NCI-H128 (cell line): ENCODE data around the gene NGF.

Experiments used
- DNase-seq: peaks from one replicate; lab custom pipeline; 2025; ENCODE audit not compliant: unreplicated experiment; lab: John Stamatoyannopoulos, UW

NGF gene

GRCh38 chr1:115283681-115284146 is 54.3 kb downstream of the NGF start:
- no peak for DNase-seq

GRCh38 chr1:115283249-115283648 is 54.8 kb downstream of the NGF start:
- no peak for DNase-seq

DNA sequence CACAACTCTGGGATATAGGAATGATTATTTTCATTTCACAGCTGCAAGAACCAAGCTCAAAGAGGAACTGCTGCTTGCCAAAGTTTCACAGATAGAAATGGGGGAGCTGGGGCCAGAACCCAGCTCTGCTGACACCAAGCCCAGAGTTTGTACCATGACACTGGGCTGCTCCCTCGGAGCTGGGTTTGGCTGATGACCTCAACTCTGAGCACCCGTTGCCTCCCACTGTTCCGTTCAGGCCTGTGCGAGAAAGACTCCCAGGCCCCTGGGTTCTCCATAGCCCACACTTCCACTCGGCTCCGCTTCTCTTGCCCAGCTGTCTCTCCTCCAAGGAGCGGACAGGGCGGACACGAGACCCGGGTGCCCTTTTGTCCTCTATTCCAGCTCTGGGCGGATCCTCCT is 55.2 kb downstream of the NGF start:
- no peak for DNase-seq

GRCh38 chr1:115281143-115281542 is 56.9 kb downstream of the NGF start:
- no peak for DNase-seq

DNA sequence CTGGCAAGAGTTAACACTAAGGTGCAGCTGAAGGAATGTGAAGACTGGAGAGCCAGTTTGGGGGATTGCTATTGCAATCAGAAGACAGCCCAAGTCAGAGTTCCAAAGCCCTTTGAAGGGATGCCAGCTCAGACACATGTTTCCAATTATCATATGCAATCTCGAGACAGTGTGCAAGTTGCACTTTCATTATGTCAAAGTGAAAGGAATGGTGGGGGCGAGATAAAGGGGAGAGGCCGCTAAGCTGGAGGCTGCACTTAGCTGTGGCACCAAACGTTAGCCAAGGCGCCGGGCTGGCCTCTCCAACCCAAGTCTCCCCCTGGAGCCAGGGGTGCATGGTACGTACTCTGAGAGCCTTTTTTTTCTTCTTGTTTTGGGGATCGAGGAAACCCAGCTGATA is 58.0 kb downstream of the NGF start:
- DNase-seq = no peak

DNA sequence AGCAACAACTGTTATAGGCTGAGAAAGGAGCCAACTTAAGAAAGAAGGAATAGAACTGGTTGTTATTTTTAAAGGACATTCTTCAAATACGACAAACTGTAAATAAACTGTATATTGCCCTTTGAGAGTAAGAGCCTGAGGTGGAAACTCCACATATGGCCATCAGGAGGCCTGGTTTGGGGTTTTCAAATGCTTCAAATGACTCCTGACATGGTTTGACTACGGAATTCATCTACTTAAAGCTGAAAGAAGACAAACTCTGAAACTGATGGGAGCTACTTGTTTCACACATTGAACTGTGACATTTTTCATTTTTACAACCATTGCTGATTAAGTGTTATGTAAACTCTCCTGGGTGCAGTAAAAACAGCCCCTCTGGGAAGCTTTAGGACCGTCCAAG is 59.8 kb downstream of the NGF start:
- no peak for DNase-seq

- DNase-seq = no peak
Observed at GRCh38 chr1:115277276-115277675, 60.8 kb downstream of the NGF start.

DNA sequence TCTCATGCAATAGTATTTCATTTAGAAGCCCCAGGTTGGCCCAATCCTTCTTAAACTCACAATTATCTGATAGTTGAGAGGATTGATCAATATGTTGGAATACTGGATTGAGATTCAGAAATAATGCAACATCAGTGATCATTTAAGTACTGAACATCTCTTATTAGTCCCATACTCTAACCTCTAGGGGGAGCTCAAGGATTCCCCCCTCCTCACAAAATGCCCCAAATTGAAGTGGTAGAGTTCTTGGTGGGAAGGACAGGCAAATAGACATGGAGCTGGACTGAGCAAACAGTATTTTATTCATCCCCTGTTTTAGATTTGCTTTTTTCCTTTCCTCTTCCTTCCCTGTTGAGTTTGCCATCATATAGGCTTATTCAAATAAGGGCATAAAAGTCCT is 62.8 kb downstream of the NGF start:
- no peak for DNase-seq

- no peak for DNase-seq
Observed at GRCh38 chr1:115274467-115274866, 63.6 kb downstream of the NGF start.

DNA sequence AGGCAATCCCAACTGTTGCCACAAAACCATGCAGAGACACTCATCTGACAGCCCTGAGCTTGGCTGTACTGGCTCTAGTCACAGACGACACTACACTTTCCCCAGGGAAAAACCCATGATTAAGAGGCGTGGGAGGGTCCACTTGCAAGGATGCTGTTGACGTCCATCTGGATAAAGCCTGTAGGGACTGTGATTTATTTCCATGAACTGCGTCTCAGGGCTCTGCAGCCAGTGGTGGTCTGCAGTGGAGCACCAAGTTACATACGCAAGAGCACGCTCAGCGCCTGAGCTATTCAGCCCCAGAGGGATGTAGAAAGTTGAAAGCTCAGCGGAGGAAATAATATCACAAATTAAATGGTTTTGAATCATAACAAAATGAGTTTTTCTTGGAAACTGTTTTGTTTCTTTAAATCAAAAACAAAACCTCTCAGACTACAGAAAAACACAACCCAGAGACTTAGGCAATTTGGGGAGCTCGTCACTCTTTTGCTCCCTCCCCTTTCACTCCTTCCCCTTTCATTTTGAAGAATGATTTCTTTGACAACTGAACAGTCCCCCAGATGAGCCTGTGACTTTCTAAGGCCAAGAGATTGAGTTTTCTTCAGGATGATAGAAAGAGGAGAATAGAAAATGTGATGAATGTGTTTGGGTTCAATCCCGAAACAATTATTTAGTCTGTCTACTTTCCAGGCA is 71.2 kb downstream of the NGF start:
- DNase-seq = no peak

GRCh38 chr1:115265099-115265498 is 73.0 kb downstream of the NGF start:
- no peak for DNase-seq

- no peak for DNase-seq
Observed at GRCh38 chr1:115262886-115263285, 75.2 kb downstream of the NGF start.

GRCh38 chr1:115261496-115261895 is 76.6 kb downstream of the NGF start:
- no peak for DNase-seq

- no peak for DNase-seq
Observed at GRCh38 chr1:115258302-115258866, 79.7 kb downstream of the NGF start.

DNA sequence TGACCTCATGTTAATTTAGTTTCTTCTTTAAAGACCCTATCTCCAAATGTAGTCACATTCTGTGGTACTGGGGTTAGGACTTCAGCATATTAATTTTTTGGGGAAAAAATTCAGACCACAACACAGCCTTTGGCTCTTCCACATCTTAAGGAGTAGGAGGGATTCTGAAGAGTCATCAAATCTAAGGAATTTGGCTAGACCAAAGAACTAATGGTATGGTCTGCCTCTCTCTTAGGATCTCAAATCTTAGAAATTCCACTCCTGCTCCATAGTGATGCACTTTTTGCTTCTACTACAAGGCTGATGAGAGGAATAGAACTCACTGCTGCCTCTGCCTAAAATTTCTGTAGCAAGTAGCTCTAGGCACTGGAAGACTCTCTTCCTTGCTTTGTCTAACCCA is 80.5 kb downstream of the NGF start:
- DNase-seq = no peak

DNA sequence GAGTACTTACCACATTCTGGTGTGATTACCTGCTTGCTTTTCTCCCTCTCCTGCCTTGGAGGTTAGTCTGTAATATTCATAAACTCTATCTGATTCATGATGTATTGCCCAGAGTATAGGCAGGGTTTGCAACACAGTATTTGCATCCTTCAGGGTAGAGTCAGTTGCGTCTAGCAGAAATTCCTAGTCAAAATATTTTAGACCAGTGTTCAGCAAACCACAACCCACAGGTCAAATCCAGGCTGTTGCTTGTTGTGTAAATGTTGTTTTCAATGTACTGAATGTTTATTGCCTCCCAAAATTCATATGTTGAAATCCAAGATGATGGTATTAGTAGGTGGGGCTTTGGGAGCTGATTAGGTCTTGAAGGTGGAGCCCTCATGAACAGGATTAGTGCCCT is 82.9 kb downstream of the NGF start:
- no peak for DNase-seq

GRCh38 chr1:115252585-115252984 is 85.5 kb downstream of the NGF start:
- no peak for DNase-seq

- DNase-seq = no peak
Observed at GRCh38 chr1:115251856-115252255, 86.2 kb downstream of the NGF start.

GRCh38 chr1:115251340-115251748 is 86.7 kb downstream of the NGF start:
- no peak for DNase-seq

- no peak for DNase-seq
Observed at GRCh38 chr1:115246526-115246925, 91.5 kb downstream of the NGF start.

GRCh38 chr1:115245227-115245626 is 92.8 kb downstream of the NGF start:
- no peak for DNase-seq

DNA sequence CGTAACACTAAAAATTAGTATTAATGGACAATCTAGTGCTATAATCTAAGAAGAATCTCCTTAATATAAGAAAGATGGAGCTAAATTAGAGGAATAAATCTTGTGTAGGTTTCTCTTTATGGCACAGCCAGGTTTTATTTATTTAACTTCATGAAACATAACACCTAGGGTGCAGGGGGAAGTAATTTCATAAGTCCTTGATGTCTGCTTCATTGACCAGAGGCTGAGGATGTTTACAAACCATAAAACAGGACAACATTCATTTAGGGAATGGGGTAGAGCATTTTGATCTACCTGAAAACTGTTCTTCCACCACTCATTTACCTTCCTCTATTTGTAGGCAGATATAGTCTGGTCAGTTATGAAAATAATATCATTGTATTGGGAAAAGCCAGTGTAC is 95.5 kb downstream of the NGF start:
- no peak for DNase-seq

- no peak for DNase-seq
Observed at GRCh38 chr1:115241309-115241708, 96.7 kb downstream of the NGF start.
